GM19035 (cell line): Measurements from ENCODE around the gene ROR1.

Experiments
- ATAC-seq: cut with Tn5 transposase; IDR thresholded peaks from one replicate; pipeline ENCODE4 v1.9.1; 2021; ENCODE audit not compliant: unreplicated experiment

Gene ROR1

GRCh38 chr1:63773815-63774616 is at the start of gene ROR1:
ROR1 (plus strand) TSS chr1:63774017.
- ATAC-seq = peak; percentile 74

- no peak for ATAC-seq
Observed at GRCh38 chr1:63724375-63724899, 49.4 kb upstream of the ROR1 start.

- ATAC-seq = no peak
Observed at GRCh38 chr1:63728611-63729226, 45.1 kb upstream of the ROR1 start.

- no peak for ATAC-seq
Observed at GRCh38 chr1:63729227-63729620, 44.6 kb upstream of the ROR1 start.

GRCh38 chr1:63730211-63730610 is 43.6 kb upstream of the ROR1 start:
- no peak for ATAC-seq

GRCh38 chr1:63731117-63732043 is 42.4 kb upstream of the ROR1 start:
- ATAC-seq = no peak

GRCh38 chr1:63732666-63733065 is 41.2 kb upstream of the ROR1 start:
- no peak for ATAC-seq

- no peak for ATAC-seq
Observed at GRCh38 chr1:63738772-63739171, 35.0 kb upstream of the ROR1 start.

GRCh38 chr1:63739452-63739851 is 34.4 kb upstream of the ROR1 start:
- no peak for ATAC-seq

GRCh38 chr1:63740432-63740831 is 33.4 kb upstream of the ROR1 start:
- no peak for ATAC-seq

GRCh38 chr1:63742526-63742925 is 31.3 kb upstream of the ROR1 start:
- no peak for ATAC-seq

GRCh38 chr1:63743781-63744180 is 30.0 kb upstream of the ROR1 start:
- ATAC-seq = no peak

GRCh38 chr1:63746129-63746864 is 27.5 kb upstream of the ROR1 start:
- no peak for ATAC-seq

- no peak for ATAC-seq
Observed at GRCh38 chr1:63747445-63747844, 26.4 kb upstream of the ROR1 start.

- no peak for ATAC-seq
Observed at GRCh38 chr1:63748046-63748580, 25.7 kb upstream of the ROR1 start.

- ATAC-seq = no peak
Observed at GRCh38 chr1:63748641-63749040, 25.2 kb upstream of the ROR1 start.

- no peak for ATAC-seq
Observed at GRCh38 chr1:63750721-63751120, 23.1 kb upstream of the ROR1 start.

- ATAC-seq = no peak
Observed at GRCh38 chr1:63752176-63752575, 21.6 kb upstream of the ROR1 start.

GRCh38 chr1:63753591-63753990 is 20.2 kb upstream of the ROR1 start:
- no peak for ATAC-seq

GRCh38 chr1:63756839-63757238 is 17.0 kb upstream of the ROR1 start:
- no peak for ATAC-seq
